SK-N-SH (cell line): ENCODE results near the gene RRP15.

ENCODE experiments used
- MXI1 ChIP-seq: IDR thresholded peaks from 2 replicates; pipeline ENCODE4 v1.6.1; 2012; ENCODE audit warnings: mild to moderate bottlenecking, low read depth, low read length, improper control_type of control experiment
- SIN3A ChIP-seq: IDR thresholded peaks from 2 replicates; pipeline ENCODE4 v1.6.1; 2012; ENCODE audit warnings: low read depth, mild to moderate bottlenecking, low read length, moderate library complexity, borderline replicate concordance
- TCF12 ChIP-seq: IDR thresholded peaks from 2 replicates; pipeline ENCODE4 v1.4.0; 2012
- TEAD4 ChIP-seq: IDR thresholded peaks from 2 replicates; pipeline ENCODE4 v1.4.0; 2012; ENCODE audit warnings: mild to moderate bottlenecking, borderline replicate concordance; ENCODE audit not compliant: insufficient read depth
- YY1 ChIP-seq: IDR thresholded peaks from 2 replicates; pipeline ENCODE4 v1.4.0; 2012; ENCODE audit warnings: low read depth, mild to moderate bottlenecking
- TF ChIP-seq, protein P1 (sequence below): fragments of 200-600 bp; sonication (generic); IDR thresholded peaks from 2 replicates; pipeline ENCODE4 v1.6.1; 2017; ENCODE audit warnings: antibody characterized with exemption, mild to moderate bottlenecking, moderate library complexity

- no peak for TF ChIP-seq YY1
- TF ChIP-seq, protein P1, sequence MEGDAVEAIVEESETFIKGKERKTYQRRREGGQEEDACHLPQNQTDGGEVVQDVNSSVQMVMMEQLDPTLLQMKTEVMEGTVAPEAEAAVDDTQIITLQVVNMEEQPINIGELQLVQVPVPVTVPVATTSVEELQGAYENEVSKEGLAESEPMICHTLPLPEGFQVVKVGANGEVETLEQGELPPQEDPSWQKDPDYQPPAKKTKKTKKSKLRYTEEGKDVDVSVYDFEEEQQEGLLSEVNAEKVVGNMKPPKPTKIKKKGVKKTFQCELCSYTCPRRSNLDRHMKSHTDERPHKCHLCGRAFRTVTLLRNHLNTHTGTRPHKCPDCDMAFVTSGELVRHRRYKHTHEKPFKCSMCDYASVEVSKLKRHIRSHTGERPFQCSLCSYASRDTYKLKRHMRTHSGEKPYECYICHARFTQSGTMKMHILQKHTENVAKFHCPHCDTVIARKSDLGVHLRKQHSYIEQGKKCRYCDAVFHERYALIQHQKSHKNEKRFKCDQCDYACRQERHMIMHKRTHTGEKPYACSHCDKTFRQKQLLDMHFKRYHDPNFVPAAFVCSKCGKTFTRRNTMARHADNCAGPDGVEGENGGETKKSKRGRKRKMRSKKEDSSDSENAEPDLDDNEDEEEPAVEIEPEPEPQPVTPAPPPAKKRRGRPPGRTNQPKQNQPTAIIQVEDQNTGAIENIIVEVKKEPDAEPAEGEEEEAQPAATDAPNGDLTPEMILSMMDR = no peak
- TF ChIP-seq MXI1 = no peak
- TF ChIP-seq TEAD4 = no peak
- TF ChIP-seq SIN3A = no peak
- TF ChIP-seq TCF12 = no peak
Measured at GRCh38 chr1:218350035-218350525, 65.0 kb downstream of the RRP15 start.
